SJSA1 (cell line): ENCODE results near the gene TAF4B. TPM values are rescaled to one million over a fixed set of nuclear protein-coding genes. Genes with fewer than 3 reads are reported as not detected.
A peak's percentile ranks its signal among the peaks of the same experiment; 100 is the strongest.

Experiments
- DNase-seq, 2 experiments: peaks; one replicate each; pipeline ENCODE4 v3.0.0-alpha.2; 2015 to 2020; ENCODE audit warnings: low spot score in 2 of 2, low read depth in 1 of 2
- H3K27ac ChIP-seq: fragments of 250-450 bp; sonication (Bioruptor Pico); 2 replicates; pipeline ENCODE4 v1.5.1; 2020; ENCODE audit warnings: mild to moderate bottlenecking, moderate library complexity
- H3K27me3 ChIP-seq: fragments of 250-450 bp; sonication (Bioruptor Pico); replicated peaks from 2 replicates; pipeline ENCODE4 v1.5.1; 2020; ENCODE audit warnings: mild to moderate bottlenecking, moderate library complexity
- H3K36me3 ChIP-seq: fragments of 250-450 bp; sonication (Bioruptor Pico); 2 replicates; pipeline ENCODE4 v1.5.1; 2020; ENCODE audit warnings: mild to moderate bottlenecking
- H3K4me1 ChIP-seq: fragments of 250-450 bp; sonication (Bioruptor Pico); replicated peaks from 2 replicates; pipeline ENCODE4 v1.6.1; 2021; ENCODE audit warnings: mild to moderate bottlenecking
- H3K4me3 ChIP-seq: fragments of 250-450 bp; sonication (Bioruptor Pico); 2 replicates; pipeline ENCODE4 v1.5.1; 2020; ENCODE audit warnings: mild to moderate bottlenecking
- H3K9me3 ChIP-seq: fragments of 250-450 bp; sonication (Bioruptor Pico); replicated peaks from 2 replicates; pipeline ENCODE4 v1.5.1; 2020; ENCODE audit warnings: mild to moderate bottlenecking
- total RNA-seq: library from RNA; depleted of rRNA; stranded (reverse); fragments of >200 nt; shearing (Covaris generic); gene quantifications from 2 replicates; pipeline ENCODE4 v1.2.3, GENCODE V29; 2014

The TAF4B gene
- total RNA-seq, 1 experiment from 2014 or later: 2.7 TPM

- H3K27me3 ChIP-seq: no peaks in the 10 kb centered on the region
- no peak overlapping the region for H3K27ac ChIP-seq
- no peak overlapping the region for H3K4me3 ChIP-seq
- H3K4me1 ChIP-seq: peaks cover 8% of the 10 kb centered on the region
- no peaks in the 10 kb centered on the region for H3K9me3 ChIP-seq
- DNase-seq: no peak
- no peaks in the 10 kb centered on the region for H3K36me3 ChIP-seq
Observed at GRCh38 chr18:26386002-26386401, 159.8 kb downstream of the TAF4B start.

GRCh38 chr18:26386441-26386840, 160.2 kb downstream of the TAF4B start:
- H3K9me3 ChIP-seq: no peaks in the 10 kb centered on the region
- H3K27ac ChIP-seq: no peak overlapping the region
- DNase-seq: no peak
- H3K4me1 ChIP-seq: peaks cover 8% of the 10 kb centered on the region
- H3K27me3 ChIP-seq: no peaks in the 10 kb centered on the region
- no peak overlapping the region for H3K4me3 ChIP-seq
- H3K36me3 ChIP-seq: no peaks in the 10 kb centered on the region

- Histone ChIP-seq H3K4me1 (no peaks in the 10 kb centered on the region), H3K4me3 (no peak overlapping the region), H3K9me3 (no peaks in the 10 kb centered on the region), H3K36me3 (no peaks in the 10 kb centered on the region), H3K27ac (no peak overlapping the region), H3K27me3 (no peaks in the 10 kb centered on the region)
- no peak for DNase-seq
Observed at GRCh38 chr18:26394047-26394654, 167.9 kb downstream of the TAF4B start.

- DNase-seq: no peak
- Histone ChIP-seq H3K4me1 (no peaks in the 10 kb centered on the region), H3K4me3 (no peak overlapping the region), H3K36me3 (no peaks in the 10 kb centered on the region), H3K9me3 (no peaks in the 10 kb centered on the region), H3K27me3 (no peaks in the 10 kb centered on the region; the same call in 1 of the 2 replicates), H3K27ac (no peak overlapping the region)
Observed at GRCh38 chr18:26397019-26397418, 170.8 kb downstream of the TAF4B start.

GRCh38 chr18:26403491-26403890, 177.2 kb downstream of the TAF4B start:
- no peak overlapping the region for H3K27ac ChIP-seq
- DNase-seq: no peak
- H3K4me1 ChIP-seq: no peaks in the 10 kb centered on the region
- no peaks in the 10 kb centered on the region; the same call in none of the 2 replicates for H3K27me3 ChIP-seq
- H3K9me3 ChIP-seq: no peaks in the 10 kb centered on the region
- H3K4me3 ChIP-seq: no peak overlapping the region
- no peaks in the 10 kb centered on the region for H3K36me3 ChIP-seq

GRCh38 chr18:26405190-26405801, 179.1 kb downstream of the TAF4B start:
- Histone ChIP-seq H3K4me1 (no peaks in the 10 kb centered on the region), H3K36me3 (no peaks in the 10 kb centered on the region), H3K27me3 (no peaks in the 10 kb centered on the region; the same call in 1 of the 2 replicates), H3K4me3 (no peak overlapping the region), H3K9me3 (no peaks in the 10 kb centered on the region), H3K27ac (no peak overlapping the region)
- DNase-seq: peak in 1 of 2 experiments; percentile 15

GRCh38 chr18:26406324-26406723, 180.1 kb downstream of the TAF4B start:
- H3K27ac ChIP-seq: no peak overlapping the region
- no peak for DNase-seq
- no peak overlapping the region for H3K4me3 ChIP-seq

GRCh38 chr18:26406854-26407517, 180.7 kb downstream of the TAF4B start:
- no peak for DNase-seq
- H3K36me3 ChIP-seq: no peaks in the 10 kb centered on the region
- H3K27me3 ChIP-seq: no peaks in the 10 kb centered on the region; the same call in 1 of the 2 replicates
- no peak overlapping the region for H3K27ac ChIP-seq
- H3K4me3 ChIP-seq: no peak overlapping the region
- H3K4me1 ChIP-seq: no peaks in the 10 kb centered on the region
- H3K9me3 ChIP-seq: no peaks in the 10 kb centered on the region

More at GRCh38 chr18:26406324-26406723, 180.1 kb downstream of the TAF4B start:
- no peaks in the 10 kb centered on the region for H3K36me3 ChIP-seq
- H3K9me3 ChIP-seq: no peaks in the 10 kb centered on the region
- no peaks in the 10 kb centered on the region; the same call in 1 of the 2 replicates for H3K27me3 ChIP-seq
- no peaks in the 10 kb centered on the region for H3K4me1 ChIP-seq

GRCh38 chr18:26407736-26408601, 181.7 kb downstream of the TAF4B start:
- DNase-seq: no peak
- no peak overlapping the region for H3K27ac ChIP-seq
- no peaks in the 10 kb centered on the region; the same call in 1 of the 2 replicates for H3K27me3 ChIP-seq
- no peaks in the 10 kb centered on the region for H3K4me1 ChIP-seq
- H3K9me3 ChIP-seq: no peaks in the 10 kb centered on the region
- H3K4me3 ChIP-seq: no peak overlapping the region
- no peaks in the 10 kb centered on the region for H3K36me3 ChIP-seq

GRCh38 chr18:26409091-26409490, 182.8 kb downstream of the TAF4B start:
- no peaks in the 10 kb centered on the region for H3K4me1 ChIP-seq
- no peaks in the 10 kb centered on the region for H3K27me3 ChIP-seq
- no peak overlapping the region for H3K4me3 ChIP-seq
- no peaks in the 10 kb centered on the region for H3K9me3 ChIP-seq
- no peak overlapping the region for H3K27ac ChIP-seq
- DNase-seq: no peak
- no peaks in the 10 kb centered on the region for H3K36me3 ChIP-seq

- H3K27me3 ChIP-seq: no peaks in the 10 kb centered on the region
- H3K27ac ChIP-seq: no peak overlapping the region
- H3K9me3 ChIP-seq: no peaks in the 10 kb centered on the region
- H3K36me3 ChIP-seq: no peaks in the 10 kb centered on the region
- no peak for DNase-seq
- H3K4me3 ChIP-seq: no peak overlapping the region
- no peaks in the 10 kb centered on the region for H3K4me1 ChIP-seq
Observed at GRCh38 chr18:26414901-26415440, 188.7 kb downstream of the TAF4B start.

GRCh38 chr18:26415631-26416030, 189.4 kb downstream of the TAF4B start:
- DNase-seq: no peak
- Histone ChIP-seq H3K27ac (no peak overlapping the region), H3K27me3 (no peaks in the 10 kb centered on the region), H3K36me3 (no peaks in the 10 kb centered on the region), H3K4me1 (no peaks in the 10 kb centered on the region), H3K4me3 (no peak overlapping the region), H3K9me3 (no peaks in the 10 kb centered on the region)

GRCh38 chr18:26416652-26417150, 190.5 kb downstream of the TAF4B start:
- H3K4me3 ChIP-seq: no peak overlapping the region
- H3K27ac ChIP-seq: no peak overlapping the region
- H3K36me3 ChIP-seq: no peaks in the 10 kb centered on the region
- H3K9me3 ChIP-seq: no peaks in the 10 kb centered on the region
- no peaks in the 10 kb centered on the region for H3K27me3 ChIP-seq
- DNase-seq: no peak
- H3K4me1 ChIP-seq: no peaks in the 10 kb centered on the region
